Small intestine (tissue), 7 donors: ENCODE measurements around the gene CNOT6. TPM values are rescaled to one million over a fixed set of nuclear protein-coding genes. Genes with fewer than 3 reads are reported as not detected.

Source experiments
- DNase-seq, 2 donors: peaks; one replicate each; pipeline versions ENCODE4 v3.0.0 to v3.0.0-alpha.2; 2013
- FAIRE-seq: peaks from 2 replicates; lab custom pipeline; 2012; peaks lifted over from hg19 to GRCh38; lab: Jason Lieb, UNC
- H3K27ac ChIP-seq, 3 donors: one replicate each; pipeline ENCODE4 v1.5.1; 2013; ENCODE audit warnings: low read length in 2 of 3, mild to moderate bottlenecking in 2 of 3, control low read depth in 1 of 3, inconsistent platforms in 1 of 3, low read depth in 1 of 3, moderate library complexity in 1 of 3
- H3K27me3 ChIP-seq, 3 donors: one replicate each; pipeline ENCODE4 v1.6.1; 2013; ENCODE audit warnings: low read length in 3 of 3, inconsistent platforms in 1 of 3; ENCODE audit not compliant: control insufficient read depth in 3 of 3, insufficient read depth in 3 of 3
- H3K36me3 ChIP-seq, 3 donors: one replicate each; pipeline ENCODE4 v1.6.1; 2013; ENCODE audit warnings: low read length in 3 of 3, inconsistent platforms in 1 of 3, low read depth in 1 of 3, mild to moderate bottlenecking in 1 of 3, moderate library complexity in 1 of 3; ENCODE audit not compliant: control insufficient read depth in 3 of 3, insufficient read depth in 2 of 3
- H3K4me1 ChIP-seq, 3 donors: one replicate each; pipeline ENCODE4 v1.6.1; 2013; ENCODE audit warnings: low read length in 2 of 3, inconsistent platforms in 1 of 3, low read depth in 1 of 3, mild to moderate bottlenecking in 1 of 3, moderate library complexity in 1 of 3; ENCODE audit not compliant: control insufficient read depth in 3 of 3, insufficient read depth in 2 of 3
- H3K4me3 ChIP-seq, 3 donors: one replicate each; pipeline ENCODE4 v1.5.1; 2013; ENCODE audit warnings: low read length in 3 of 3, control low read depth in 1 of 3, inconsistent platforms in 1 of 3, low read depth in 1 of 3, mild to moderate bottlenecking in 1 of 3, moderate library complexity in 1 of 3
- H3K9me3 ChIP-seq, 2 donors: one replicate each; pipeline ENCODE4 v1.6.1; 2013; ENCODE audit warnings: low read depth in 1 of 2, low read length in 1 of 2; ENCODE audit not compliant: control insufficient read depth in 2 of 2, insufficient read depth in 1 of 2
- WGBS, 3 donors: extraction: QIAGEN DNeasy Blood & Tissue Kit; methylation state at CpG; one replicate each; pipeline ENCODE4 v1.1.7; 2013; 5-methylcytosine and 5-hydroxymethylcytosine counted together
- polyA plus RNA-seq, 4 donors: library from polyadenylated mRNA; stranded (reverse) in 3 of 4; unstranded in 1 of 4; fragments of 200-250 nt in 3 of 4; fragments of 120-200 nt in 1 of 4; gene quantifications; one replicate each; pipeline versions ENCODE4 v1.2.1 to v1.2.3, GENCODE V29; 2013
- donor health status: healthy with polysubstance abuse.
- donor health status: control.
- donor health status: control.
- donor health status: Bipolar disorder and iron deficiency.
- donor health status: healthy.

Gene CNOT6
- polyA plus RNA-seq, 4 donors, result 9.5 to 30.7 (median 14.5) TPM

DNA sequence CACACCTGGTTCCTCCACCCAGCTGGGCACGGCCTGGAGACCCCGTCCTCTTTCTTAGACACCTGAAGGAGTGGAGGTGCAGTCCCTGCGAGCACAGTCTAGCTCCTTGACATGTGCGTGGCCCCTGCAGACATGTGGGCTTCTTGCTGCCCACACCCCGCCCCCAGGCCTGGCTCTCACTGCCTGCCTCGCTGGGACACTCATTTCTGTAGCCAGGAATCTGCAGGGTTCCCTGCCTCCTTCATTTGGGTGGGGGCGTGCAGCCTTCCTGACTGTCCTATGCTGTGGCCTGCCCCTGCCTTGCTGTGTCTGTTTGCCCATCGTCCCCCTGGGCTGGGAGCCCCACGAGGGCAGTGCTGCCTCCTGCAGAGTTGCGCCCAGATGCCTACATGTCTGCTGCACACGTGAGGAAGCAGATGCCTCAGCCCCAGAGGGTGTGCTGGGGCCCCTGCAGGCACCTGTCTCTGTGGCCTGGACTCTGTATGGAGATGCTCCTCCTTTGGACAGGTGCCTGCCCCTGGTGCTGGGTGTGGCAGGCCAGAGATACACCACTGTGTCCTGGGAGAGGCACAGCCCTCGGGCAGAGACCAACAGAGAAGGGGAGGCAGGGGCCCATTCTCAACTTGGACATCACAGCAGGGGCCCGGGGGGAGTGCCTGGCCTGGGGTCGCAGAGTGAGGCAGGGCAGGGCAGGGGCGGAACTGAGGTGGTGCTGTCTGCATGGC lies 132.6 kb downstream of the CNOT6 start:
- H3K4me3 ChIP-seq, result no peak overlapping the region
- no peak for DNase-seq
- H3K4me1 ChIP-seq, result no peaks in the 10 kb centered on the region
- H3K9me3 ChIP-seq, result no peaks in the 10 kb centered on the region
- no peak for FAIRE-seq
- H3K36me3 ChIP-seq, result no peaks in the 10 kb centered on the region
- WGBS, 3 donors, result 54 to 71% (median 57%) methylated on average over 15 of the region's 15 CpGs
- H3K27ac ChIP-seq, result no peak overlapping the region
- H3K27me3 ChIP-seq, result no peaks in the 10 kb centered on the region

DNA sequence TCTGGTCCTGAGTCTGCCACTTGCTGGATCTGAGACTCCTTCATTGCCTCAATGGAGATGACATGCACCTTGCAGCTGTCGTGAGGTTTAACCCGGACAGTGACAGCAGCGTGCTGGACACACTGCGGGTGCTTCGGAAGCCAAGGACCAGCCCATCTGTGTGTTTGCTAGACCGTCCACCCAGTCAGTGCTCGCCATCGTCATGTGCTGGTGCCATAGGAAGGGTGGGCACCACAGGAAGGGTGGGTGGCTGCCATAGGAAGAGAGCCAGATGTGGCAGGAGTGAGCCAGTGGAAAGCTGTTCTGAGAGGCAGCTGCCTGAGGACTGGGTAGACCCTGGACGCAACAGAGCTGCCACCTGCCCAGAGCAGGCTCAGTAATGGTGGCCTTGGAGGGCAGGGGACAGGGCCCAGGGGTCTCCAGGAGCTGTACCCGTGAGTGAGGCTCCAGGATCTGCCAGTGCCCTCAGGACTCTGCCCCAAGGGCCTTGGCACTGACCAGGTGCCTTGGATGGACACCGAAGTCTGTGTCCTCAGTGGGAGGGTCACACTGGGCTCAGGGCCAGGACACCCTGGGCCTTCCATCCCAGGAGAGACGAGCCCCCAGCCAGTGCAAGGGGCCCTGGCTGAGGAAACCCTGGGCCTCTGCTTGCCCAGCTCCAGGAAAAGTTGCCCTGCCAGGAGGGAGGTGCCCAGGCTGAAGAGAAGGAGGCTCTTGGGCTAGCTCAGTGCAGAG lies 133.4 kb downstream of the CNOT6 start:
- no peaks in the 10 kb centered on the region for H3K36me3 ChIP-seq
- no peak for FAIRE-seq
- 79 to 84% (median 81%) methylated on average over 12 of the region's 12 CpGs for WGBS, 3 donors

More for the DNA sequence above, 133.4 kb downstream of the CNOT6 start:
- Histone ChIP-seq H3K27me3 (no peaks in the 10 kb centered on the region), H3K9me3 (no peaks in the 10 kb centered on the region), H3K4me1 (no peaks in the 10 kb centered on the region), H3K4me3 (no peak overlapping the region), H3K27ac (no peak overlapping the region)
- DNase-seq, result no peak

Other genes with a start within 250 kb of the CNOT6 start
- gene MAPK9, start 202.3 kb upstream of the CNOT6 start, polyA plus RNA-seq, result 10 to 100 TPM; 13.2 to 29.1 (median 16.1) TPM
- 1 to 10 TPM in 3 of 4 donors, under 1 TPM in 1; 0.54 to 4.5 (median 1.1) TPM for gene GFPT2, start 141.0 kb upstream of the CNOT6 start, polyA plus RNA-seq
- gene SCGB3A1, start 97.1 kb downstream of the CNOT6 start, polyA plus RNA-seq, result under 1 TPM in 2 of 4 donors, not detected in 2; 0.22 to 0.90 TPM
- gene FLT4, start 155.2 kb downstream of the CNOT6 start, polyA plus RNA-seq, result 10 to 100 TPM in 1 of 4 donors, 1 to 10 TPM in 1, under 1 TPM in 2; 0.22 to 15.8 (median 3.0) TPM
- gene OR2Y1, start 245.7 kb downstream of the CNOT6 start, polyA plus RNA-seq, result not detected